Left ventricle myocardium inferior (tissue), 1 donor: ENCODE data around the gene INPP4B. TPM values are rescaled to one million over a fixed set of nuclear protein-coding genes. Genes with fewer than 3 reads are reported as not detected.

Source experiments
- DNase-seq: peaks from one replicate; pipeline ENCODE4 v3.0.0-alpha.2; 2020
- H3K27ac ChIP-seq: fragments of 200-600 bp; replicated peaks from 2 replicates; pipeline ENCODE4 v1.8.0; 2021
- H3K27me3 ChIP-seq: fragments of 200-600 bp; 2 replicates; pipeline ENCODE4 v1.8.0; 2021; ENCODE audit warnings: low read depth
- H3K36me3 ChIP-seq: fragments of 200-600 bp; 2 replicates; pipeline ENCODE4 v1.8.0; 2021
- H3K4me1 ChIP-seq: fragments of 200-600 bp; 2 replicates; pipeline ENCODE4 v1.8.0; 2021
- H3K4me3 ChIP-seq: fragments of 200-600 bp; 2 replicates; pipeline ENCODE4 v1.8.0; 2021; ENCODE audit warnings: mild to moderate bottlenecking, moderate library complexity
- H3K9me3 ChIP-seq: fragments of 200-600 bp; replicated peaks from 2 replicates; pipeline ENCODE4 v1.8.0; 2021
- CTCF ChIP-seq: fragments of 200-600 bp; IDR thresholded peaks from 2 replicates; pipeline ENCODE4 v1.8.0; 2021; ENCODE audit warnings: antibody characterized with exemption, mild to moderate bottlenecking, borderline replicate concordance
- intact Hi-C: fragments of 100-400 bp; cut with micrococcal nuclease; formaldehyde crosslinking; loops from one replicate; pipeline ENCODE4 v1.11.0; 2022
- total RNA-seq: library from RNA; stranded (reverse); fragmentation: NEBNext Ultra II Directional; extraction: Animal tissue kit (Norgen Biotek cat#: 25700); gene quantifications from one replicate; pipeline ENCODE4 v1.2.1, GENCODE V29; 2021
- donor health status: DM: no; HTN: yes; CAD: no; lungs with severe emphysema.

The INPP4B gene
- total RNA-seq, 1 donor from 2014 or later, result 61.1 TPM

- TF ChIP-seq CTCF, result no peak
- Histone ChIP-seq H3K9me3 (peaks cover 13% of the 10 kb centered on the region), H3K4me3 (no peak overlapping the region), H3K36me3 (peaks cover 8% of the 10 kb centered on the region), H3K27me3 (no peaks in the 10 kb centered on the region), H3K4me1 (peaks cover 30% of the 10 kb centered on the region), H3K27ac (no peak overlapping the region)
- intact Hi-C loops, result no loop called here
- no peak for DNase-seq
These were observed 509.7 kb downstream of the INPP4B start for GRCh38 chr4:142336251-142336934.

GRCh38 chr4:142334931-142335330, 511.2 kb downstream of the INPP4B start:
- no peak for TF ChIP-seq CTCF
- peaks cover 45% of the 10 kb centered on the region for H3K4me1 ChIP-seq
- intact Hi-C loops, result no loop called here
- DNase-seq, result no peak
- peaks cover 13% of the 10 kb centered on the region for H3K9me3 ChIP-seq
- H3K27ac ChIP-seq, result peak overlapping the region; percentile 32
- H3K27me3 ChIP-seq, result no peaks in the 10 kb centered on the region
- H3K4me3 ChIP-seq, result no peak overlapping the region
- H3K36me3 ChIP-seq, result peaks cover 8% of the 10 kb centered on the region

DNA sequence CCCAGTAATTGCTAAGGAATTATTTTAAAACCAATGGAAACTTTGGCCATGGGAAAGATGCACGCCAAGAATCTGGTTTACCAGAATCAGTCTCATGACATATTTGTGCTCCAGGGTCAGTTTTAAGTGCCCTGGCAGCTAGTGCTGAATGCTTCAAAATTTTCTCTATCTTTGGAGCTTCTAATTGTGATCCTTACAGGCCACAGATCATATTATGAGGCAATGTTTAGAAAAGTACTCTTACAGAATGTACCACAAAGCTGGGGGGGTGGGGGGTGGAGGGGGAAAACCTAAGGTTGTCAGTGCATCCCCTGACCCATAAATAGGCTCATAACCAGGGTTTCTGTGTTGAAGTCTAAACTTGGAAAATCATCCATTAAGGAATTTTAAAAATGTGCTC, 514.5 kb downstream of the INPP4B start:
- TF ChIP-seq CTCF, result no peak
- Histone ChIP-seq H3K36me3 (peaks cover 8% of the 10 kb centered on the region), H3K4me3 (peak overlapping the region; percentile 22), H3K9me3 (peaks cover 13% of the 10 kb centered on the region), H3K27ac (peak overlapping the region; percentile 74), H3K27me3 (no peaks in the 10 kb centered on the region), H3K4me1 (peaks cover 54% of the 10 kb centered on the region)
- DNase-seq, result no peak
- intact Hi-C loops, result no loop called here

DNA sequence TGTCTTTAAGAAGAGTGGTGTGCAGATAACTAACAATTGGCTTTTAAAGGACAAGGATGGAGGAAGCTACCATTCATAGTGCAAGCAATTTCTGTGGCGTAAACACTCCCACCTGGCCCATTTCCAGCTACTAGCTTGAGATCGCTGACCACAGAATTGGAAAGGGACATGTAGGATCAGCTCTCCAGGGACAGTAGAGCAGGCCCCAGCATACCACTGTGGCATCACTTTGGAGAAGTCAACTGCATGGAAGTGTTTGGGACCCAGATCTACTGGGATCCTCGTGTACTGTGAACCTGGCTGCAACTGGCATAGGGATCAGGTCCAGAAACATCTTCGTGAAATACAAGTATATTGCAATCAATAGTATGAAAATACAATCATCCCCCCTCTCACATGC, 515.0 kb downstream of the INPP4B start:
- intact Hi-C loops, result no loop called here
- peak; percentile 26 for DNase-seq
- H3K27ac ChIP-seq, result peak overlapping the region; percentile 74

DNA sequence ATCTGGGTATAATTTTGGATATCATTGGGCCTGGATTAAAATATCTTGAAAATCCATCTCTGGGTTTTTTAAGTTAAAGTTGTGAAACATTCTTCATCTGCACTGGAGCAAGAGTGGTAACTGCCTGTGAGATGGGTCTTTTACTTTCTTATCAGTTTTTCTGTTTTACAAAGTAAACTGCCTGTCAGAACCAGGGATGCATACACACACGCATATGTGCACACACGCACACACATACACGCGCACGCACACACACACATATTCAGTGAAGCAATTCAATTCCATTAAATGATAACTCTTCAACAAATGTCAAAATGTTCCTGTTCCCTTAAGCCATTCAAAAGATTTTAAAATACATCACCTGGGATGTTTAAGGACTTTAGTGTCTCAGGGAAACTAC, 515.8 kb downstream of the INPP4B start:
- no peak overlapping the region for H3K4me3 ChIP-seq
- H3K9me3 ChIP-seq, result no peaks in the 10 kb centered on the region
- H3K27me3 ChIP-seq, result no peaks in the 10 kb centered on the region
- DNase-seq, result no peak
- no peak for TF ChIP-seq CTCF
- no peaks in the 10 kb centered on the region for H3K36me3 ChIP-seq
- intact Hi-C loops, result no loop called here
- peaks cover 54% of the 10 kb centered on the region for H3K4me1 ChIP-seq
- H3K27ac ChIP-seq, result peak overlapping the region; percentile 74

More for the DNA sequence above, 515.0 kb downstream of the INPP4B start:
- Histone ChIP-seq H3K4me1 (peaks cover 54% of the 10 kb centered on the region), H3K4me3 (peak overlapping the region; percentile 22), H3K27me3 (no peaks in the 10 kb centered on the region), H3K9me3 (peaks cover 8% of the 10 kb centered on the region), H3K36me3 (peaks cover 4% of the 10 kb centered on the region)
- TF ChIP-seq CTCF, result no peak
